Activated CD4-positive, alpha-beta T cell treated with anti-CD3 and anti-CD28 coated beads, Interleukin-2, amount 50 U/mL, for 1 hour (primary cell): Measurements from ENCODE around the gene FAM110A.
A peak's percentile ranks its signal among the peaks of the same experiment; 100 is the strongest.
"Not testable (repeated sequence)": the region's sequence is repeated elsewhere in the genome, so short reads cannot be mapped to it uniquely, and the experiment has no call there.

Experiments
- DNase-seq: peaks from one replicate; pipeline ENCODE4 v3.0.0-alpha.2; 2020

Gene FAM110A

DNA sequence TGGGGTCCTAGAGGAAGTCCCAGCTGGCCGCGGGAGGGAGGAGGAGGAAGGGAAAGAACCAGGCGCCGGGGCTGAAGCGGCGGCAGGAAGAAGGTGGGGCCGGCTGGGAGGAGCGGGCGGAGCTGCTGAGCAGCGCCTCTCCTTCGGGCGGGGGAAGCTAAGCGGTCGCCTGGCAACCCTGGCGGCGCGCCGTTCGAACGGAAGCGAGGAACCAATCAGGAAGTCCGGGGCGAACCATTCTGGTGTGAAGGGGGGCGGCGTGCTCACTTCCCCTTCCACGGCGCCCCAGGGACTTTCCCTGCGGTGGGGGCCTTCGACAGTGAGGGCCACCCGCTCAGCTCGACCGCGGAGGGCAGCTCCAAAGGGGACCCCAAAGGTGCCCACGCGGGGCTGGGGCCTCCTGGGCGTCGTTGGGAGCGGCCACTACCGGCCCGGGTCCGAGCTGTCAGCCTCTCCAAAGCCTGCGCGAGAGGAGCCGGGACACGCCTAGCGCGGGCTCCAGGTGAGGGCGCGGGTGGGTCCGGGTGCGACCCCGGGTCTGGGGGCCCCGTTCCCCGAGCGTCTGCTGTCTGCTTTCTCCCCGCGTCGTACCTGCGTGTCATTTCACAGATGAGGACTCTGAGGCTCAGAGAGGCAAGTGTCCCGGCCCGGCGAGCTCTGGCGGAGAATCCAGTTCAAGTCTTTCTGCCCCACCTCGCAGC, at the start of gene FAM110A:
Gene FAM110A (plus strand): TSS at position 266 of the 701 bp plus-strand sequence. CDS start 11,090 bp downstream, outside the sequence.
- peak; percentile 94 for DNase-seq

DNA sequence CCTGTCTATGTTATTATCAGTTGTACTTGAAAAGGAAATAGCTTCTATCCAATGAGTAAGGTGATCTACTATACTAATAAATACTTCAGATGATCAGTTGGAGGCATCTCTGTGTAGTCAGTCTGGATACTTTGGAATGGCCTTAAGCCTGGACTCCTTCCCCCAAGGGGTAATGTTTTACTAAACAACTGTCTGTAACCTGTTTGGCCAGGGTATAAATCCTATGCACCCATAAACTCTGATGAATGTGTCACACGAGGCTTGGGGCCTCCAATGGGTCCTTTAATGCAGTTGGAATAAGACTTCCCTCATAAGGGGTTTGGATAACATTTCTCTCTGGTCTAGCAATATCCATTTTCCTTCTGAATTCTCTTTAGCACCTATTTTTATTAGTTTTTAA, 45.7 kb upstream of the FAM110A start:
- no peak for DNase-seq

DNA sequence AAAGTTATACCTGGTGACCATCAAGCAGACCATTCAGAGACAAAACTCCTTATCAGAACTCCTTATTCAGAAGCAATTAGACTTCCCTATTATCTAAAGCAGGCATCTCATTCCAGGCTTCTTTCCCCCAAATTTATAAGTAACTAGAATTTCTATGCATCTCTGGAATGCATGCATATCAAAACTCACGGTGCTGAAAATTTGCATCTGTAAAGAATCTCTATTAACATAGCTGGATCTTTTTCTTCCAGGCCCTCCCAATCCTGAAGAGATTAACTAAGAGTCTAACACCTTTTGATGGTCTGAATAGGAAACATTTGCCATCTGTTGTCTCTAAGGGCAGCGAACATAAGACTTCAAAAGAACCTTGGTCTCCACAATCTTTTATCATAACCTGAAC, 42.5 kb upstream of the FAM110A start:
- no peak for DNase-seq

DNA sequence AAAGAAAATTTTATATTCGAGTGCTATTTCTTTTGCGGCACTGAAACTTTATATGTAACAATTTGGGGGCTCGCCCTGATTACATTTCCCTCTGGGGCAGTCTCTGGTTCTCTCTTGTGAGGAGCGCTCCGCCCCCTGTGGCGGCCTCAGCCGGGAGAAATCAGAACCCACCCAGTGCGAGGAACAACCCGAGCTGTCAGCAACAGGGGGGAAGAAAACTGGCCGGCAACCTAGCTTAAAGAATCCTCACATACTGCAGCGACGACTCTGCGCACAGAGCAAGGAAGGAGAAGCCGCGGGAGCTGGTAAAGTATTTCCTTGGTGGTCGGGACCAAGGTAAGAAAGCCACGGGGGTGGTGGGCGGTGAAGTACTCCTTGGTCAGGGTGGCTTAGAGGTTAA, 41.3 kb upstream of the FAM110A start:
- DNase-seq: no peak

DNA sequence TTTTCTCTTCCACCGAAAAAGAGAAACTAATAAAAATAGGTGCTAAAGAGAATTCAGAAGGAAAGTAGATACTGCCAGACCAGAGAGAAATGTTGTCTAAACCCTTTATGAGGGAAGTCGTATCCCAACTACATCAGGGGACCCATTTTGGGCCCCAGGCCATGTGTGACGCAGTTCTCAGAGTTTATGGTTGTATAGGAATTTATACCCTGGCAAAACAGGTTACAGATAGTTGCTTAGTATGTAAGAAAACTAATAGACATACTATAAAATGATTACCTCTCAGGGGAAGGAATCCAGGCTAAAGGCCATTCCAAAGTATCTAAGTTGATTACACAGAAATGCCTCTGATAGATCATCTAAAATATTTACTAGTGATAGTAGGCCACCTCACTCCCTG, 36.6 kb upstream of the FAM110A start:
- no peak for DNase-seq

DNA sequence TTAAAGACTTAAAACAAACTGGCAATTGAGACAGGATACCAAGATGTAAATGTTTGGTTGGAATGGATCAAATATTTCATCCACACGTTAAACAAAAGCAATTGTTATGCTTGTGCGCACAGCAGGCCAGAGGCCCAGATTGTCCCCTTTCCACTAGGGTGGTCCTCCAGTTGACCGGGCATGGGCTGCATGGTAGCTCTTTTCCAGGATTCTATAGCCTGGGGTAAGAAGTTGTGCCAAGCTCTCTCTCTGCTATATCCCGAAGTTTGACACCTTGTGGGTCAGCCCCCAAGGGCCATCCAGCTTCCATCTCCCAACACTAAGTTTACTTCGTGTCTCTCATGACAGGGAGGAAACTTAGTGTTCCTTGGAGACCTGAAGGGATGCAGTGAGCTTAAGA, 34.8 kb upstream of the FAM110A start:
- not testable (repeated sequence) for DNase-seq

DNA sequence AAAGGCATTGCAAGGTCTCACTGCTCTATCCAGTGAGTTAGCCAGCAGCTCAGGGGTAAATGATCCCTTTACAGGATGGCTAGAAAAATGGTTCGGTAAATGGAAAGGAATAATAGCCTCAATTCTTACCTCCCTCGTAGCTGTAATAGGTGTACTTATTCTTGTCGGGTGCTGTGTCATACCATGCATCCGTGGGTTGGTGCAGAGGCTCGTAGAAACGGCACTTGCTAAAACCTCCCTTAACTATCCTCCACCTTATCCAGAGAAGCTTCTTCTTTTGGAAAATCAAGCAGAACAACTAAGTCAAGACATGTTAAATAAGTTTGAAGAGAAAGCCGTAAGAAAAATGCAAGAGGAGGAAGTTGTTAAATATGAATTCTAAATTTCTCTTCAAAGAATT, 33.5 kb upstream of the FAM110A start:
- not testable (repeated sequence) for DNase-seq

DNA sequence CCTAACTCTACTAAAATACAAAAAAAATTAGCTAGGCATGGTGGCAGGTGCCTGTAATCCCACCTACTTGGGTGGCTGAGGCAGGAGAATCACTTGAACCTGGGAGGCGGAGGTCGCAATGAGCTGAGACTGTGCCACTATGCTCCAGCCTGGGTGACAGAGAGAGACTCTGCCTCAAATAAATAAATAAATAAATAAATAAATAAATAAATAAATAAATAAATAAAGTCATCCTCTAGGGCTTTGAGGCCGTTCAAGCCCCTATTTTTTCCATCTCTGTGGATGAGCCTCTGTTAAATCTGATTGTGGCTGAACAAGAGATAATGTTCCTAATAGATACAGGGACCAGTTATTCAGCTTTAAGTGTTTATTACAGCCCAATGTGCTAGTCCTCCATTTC, 31.8 kb upstream of the FAM110A start:
- DNase-seq: no peak

DNA sequence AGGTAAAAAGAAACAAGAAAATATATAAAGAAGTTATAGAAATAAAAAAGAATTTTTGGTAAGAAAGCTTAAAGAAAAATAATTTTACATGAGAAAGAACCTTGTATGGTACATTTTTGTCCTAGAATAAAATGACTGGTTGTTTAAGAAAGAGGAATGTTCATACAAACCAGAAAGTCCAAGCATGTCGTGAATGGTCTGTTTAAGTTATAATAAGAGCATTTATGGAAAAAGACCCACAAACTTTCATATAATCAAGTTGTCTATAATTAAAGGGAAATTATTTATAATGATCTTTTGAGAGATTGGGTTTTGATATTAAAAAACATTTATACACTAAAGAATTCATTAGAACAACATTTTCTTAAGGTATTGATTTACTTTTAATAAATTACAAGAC, 27.8 kb upstream of the FAM110A start:
- DNase-seq: no peak

DNA sequence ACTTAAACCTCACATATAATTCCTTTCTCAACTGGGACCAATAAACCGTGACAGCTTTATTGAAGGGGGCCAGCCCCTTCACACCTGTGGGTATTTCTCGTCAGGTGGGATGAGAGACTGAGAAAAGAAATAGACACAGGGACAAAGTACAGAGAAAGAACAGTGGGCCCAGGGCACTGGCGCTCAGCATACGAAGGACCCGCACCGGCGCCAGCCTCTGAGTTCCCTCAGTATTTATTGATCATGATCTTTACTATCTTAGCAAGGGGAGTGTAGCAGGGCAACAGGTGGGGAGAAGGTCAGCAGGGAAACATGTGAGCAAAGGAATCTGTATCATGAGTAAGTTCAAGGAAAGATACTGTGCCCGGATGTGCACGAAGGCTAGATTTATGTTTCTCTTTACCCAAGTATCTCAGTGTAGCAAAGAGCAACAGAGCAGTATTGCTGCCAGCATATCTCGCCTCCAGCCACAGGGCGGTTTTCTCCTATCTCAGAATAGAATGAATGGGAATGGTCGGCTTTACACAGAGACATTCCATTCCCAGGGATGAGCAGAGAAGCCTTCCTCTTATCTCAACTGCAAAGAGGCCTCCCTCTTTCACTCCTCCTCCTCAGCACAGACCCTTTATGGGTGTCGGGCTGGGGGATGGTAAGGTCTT, 21.6 kb upstream of the FAM110A start:
- DNase-seq: not testable (repeated sequence)

DNA sequence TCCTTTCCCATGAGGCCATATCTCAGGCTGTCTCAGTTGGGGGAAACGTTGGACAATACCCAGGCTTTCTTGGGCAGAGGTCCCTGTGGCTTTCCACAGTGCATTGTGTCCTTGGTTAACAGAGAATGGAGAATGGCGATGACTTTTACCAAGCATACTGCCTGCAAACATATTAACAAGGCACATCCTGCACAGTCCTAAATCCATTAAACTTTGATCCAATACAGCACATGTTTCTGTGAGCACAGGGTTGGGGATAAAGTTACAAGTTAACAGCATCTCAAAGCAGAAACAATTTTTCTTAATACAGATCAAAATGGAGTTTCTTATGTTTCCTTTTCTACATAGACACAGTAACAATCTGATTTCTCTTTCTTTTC, 21.1 kb upstream of the FAM110A start:
- DNase-seq: not testable (repeated sequence)

DNA sequence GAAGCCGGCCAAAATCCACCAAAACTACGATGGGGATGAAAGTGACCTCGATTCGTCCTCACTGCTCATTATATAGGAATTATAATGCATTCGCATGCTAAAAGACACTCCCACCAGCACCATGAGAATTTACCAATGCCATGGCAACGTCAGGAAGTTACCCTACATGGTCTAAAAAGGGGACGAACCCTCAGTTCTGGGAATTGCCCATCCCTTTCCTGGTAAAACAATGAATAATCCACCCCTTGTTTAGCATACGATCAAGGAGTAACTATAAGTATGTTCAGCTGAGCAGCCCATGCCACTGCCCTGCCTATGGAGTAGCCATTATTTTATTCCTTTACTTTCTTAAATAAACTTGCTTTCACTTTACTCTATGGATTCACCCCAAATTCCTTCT, 20.1 kb upstream of the FAM110A start:
- no peak for DNase-seq

DNA sequence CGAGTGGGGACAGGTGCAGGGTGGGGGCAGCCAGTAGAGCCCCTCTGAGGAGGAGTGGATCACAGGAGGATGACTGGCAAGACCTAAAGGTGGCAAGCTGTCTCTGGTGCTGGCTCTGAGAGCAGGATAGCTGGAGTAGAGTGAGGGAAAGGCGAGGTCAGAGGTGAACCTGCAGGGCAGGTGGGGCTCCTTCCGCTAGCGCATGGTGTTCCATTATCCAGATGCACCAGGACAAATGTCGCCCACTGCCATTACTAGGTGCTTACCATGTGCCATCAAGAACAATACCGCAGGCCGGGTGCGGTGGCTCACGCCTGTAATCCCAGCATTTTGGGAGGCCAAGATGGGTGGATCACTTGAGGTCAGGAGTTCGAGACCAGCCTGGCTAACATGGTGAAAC, 18.3 kb upstream of the FAM110A start:
- DNase-seq: no peak

DNA sequence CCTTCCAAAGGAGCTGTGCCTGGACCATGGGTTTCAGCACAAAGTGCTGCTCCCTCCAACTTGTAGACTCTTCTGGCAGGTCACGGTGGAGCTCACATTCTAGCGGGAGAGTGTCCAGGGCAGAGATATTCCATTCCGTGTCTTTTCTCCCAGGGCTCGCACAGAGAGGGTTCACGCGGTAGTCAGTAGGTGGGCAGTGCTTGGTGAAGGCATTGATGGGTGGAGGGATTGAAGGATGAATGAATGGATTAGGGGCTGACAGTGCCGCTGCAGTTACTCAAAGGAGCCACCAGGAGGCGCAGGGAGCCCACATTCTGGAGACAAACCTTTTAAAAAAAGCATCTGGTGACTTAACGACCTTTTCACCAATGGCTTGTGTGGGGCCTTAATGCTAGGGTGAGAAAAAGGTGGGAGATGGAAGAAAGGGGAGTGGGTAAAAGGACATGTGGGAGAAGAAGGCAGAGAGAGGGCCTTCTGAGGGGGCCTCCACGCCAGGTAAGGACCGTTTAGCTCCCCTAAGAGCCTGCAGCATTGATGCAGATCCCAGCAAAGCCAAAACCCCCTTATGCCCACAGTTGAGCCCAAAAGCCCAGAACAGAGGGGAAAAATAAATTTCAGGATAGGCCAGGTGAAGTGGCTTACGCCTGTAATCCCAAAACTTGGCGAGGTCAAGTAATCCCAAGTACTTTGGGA, 17.5 kb upstream of the FAM110A start:
- DNase-seq: peak; percentile 64

DNA sequence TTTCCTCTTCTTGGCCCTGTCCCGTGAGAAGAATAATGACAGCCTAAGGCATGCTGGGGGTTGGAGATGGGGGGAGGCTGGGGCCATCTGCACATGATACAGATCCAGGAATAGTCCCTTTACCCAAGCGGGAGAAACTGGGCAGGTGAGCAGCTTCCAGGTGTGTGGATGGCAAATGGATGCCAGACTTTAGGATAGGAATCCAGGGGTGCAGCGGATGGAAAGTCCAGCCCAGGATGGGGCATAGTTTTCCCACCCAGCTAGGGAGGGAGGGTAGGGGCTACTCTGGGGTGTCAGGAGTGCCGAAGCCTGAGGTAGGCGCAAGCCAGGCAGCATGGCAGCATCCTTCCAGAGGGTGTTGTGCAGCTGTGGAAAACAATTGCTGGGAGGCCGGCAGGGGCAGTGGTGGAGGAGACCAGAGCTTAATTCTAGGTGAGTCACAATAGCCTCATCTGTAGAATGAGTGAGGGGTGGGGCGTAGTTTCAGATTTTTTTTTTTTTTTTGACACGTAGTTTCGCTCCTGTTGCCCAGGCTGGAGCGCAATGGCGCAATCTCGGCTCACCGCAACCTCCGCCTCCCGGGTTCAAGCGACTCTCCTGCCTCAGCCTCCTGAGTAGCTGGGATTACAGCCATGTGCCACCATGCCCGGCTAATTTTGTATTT, 15.4 kb upstream of the FAM110A start:
- no peak for DNase-seq

DNA sequence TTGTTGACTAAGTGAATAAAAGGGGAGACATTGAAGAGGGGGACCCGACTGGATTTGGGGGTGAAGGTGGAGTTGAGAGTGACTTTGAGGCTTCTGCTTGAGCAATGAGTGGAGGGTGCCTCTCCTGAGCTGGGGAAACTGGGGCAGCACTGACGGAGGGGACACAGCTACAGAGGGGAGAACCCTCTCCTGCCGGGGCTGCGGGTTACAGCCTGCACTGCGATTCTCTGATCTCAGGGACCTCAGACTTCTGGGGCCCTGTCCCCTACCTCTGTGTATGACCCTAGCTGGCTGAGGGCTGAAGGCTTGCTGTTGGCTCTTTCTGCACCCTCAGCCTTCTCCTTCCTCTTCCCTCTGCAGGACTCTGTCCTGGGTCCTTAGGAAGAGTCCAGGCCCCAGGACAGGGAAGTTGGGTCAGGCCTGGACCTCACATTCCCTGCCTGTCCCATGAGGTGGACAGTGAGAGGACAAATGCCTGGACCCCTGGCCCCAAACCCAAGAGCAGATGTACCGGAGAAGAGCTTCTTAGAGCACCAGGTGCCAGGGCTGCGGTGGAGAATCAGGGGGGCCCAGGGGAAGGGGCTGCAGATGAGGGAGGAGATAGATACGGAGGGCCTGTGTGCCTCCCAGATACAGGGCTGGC, 13.7 kb upstream of the FAM110A start:
- no peak for DNase-seq

DNA sequence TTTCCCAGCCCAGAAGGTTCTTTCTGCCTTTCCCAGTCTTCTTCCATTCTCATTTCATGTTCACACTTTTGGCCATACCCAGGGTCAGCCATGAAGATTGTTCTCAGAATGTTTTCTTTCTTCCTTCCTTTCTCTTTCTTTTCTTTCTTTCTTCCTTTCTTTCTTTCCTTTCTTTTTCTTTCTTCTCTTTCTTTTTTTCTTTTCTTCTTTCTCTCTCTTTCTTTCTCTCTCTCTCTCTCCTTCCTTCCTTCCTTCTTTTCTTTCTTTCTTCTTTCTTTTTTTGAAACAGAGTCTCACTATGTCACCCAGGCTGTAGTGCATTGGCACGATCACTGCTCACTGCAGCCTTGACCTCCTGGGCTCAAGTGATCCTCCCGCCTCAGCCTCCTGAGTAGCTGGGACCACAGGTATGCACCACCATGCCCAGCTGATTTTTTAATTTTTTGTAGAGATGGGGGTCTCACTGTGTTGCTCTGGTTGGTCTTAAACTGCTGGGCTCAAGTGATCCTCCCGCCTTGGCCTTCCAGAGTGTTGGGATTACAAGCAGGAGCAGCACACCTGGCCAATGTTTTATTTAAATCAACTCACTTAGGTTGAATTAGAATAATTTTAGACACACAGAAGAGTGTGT, 13.1 kb upstream of the FAM110A start:
- no peak for DNase-seq

DNA sequence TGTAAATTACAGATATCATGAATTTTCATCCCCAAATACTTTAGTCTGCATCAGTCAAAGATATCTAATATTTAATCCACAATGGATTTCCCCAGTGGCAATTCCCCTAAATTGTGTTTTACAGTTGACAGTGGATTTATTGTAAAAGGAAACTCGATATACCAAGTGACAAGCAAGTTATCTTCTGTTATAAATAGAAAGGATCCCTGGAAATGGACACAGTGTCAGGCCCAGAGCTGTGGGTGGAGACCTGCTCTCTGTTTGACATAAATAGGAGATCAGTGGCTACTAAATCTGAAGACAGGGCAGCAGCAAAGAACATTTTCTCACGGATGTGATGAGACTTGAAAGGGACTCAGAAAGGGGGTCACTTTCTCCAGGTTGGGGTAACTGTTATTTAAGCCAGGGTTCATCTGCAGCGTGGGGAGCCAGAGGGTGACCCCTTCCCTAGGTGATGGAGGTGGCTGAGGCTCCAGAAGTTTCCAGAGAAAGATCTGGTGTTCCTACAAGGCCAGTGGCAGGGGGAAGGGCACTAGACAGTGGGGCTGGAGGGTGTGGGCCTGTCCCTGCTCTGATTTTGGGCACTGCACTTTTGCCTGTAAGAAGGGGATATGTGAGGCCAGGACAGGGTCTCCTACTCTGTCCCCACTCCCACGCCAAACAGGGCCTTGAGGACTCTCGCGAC, 12.3 kb upstream of the FAM110A start:
- no peak for DNase-seq

DNA sequence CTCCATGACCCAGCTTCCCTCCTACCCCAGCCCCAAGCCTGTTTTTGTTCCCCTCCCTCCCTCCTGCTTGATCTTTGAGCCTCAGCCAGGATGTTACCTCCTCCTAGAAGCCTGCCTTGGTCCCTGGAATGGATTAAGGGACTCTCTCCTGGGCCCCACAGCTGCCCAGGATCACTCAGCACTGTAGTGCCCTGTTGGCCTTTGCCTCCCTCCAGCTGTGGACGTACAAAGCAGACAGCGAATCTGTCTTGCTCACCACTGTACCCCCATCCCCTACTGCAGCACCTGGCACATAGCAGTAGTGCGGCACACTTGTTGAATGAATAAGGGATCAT, 11.8 kb upstream of the FAM110A start:
- DNase-seq: no peak

DNA sequence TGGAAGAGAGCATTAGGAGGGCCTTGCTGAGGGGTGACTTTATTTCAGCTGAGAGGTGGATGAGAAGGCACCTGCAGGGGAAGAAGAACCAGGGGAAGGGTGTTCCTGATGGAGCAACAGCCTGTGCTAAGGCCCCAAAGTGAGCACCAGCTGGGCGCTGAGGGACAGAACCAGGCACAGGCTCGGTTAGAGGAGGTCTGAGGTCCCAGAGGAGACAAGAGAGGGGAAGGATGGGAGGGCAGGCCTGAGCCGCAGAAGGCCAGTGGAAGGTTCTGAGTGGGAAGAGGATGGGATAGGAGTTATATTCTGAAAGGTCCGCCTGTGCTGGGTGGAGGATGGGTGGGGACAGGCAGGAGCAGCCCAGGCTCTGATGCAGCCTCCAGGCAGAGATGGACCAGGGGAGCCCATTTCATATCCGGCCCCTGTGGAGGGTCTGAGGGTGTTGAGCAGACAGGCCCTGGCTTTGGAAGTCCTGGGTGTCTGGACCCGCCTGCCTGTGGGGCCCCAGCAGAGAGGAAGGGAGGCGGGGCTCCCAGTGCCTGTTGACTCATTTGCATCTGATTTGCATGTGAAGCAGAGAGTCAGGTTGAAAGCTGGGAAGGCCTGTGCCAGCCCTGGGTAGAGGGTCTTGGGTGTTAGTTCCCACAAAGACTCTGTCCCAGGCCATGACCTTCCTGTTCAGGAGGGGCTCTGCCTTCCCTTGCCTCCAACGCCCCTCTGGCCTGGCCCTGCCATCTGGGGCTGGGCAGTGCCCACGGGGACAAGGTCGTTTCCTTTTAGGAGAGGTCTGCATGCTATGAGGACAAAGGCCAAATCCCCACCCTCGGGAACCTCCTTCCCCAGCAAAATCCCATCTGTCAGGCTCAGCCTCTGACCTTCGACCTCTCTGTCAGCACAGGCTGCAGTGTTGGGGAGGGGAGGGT, 10.6 kb upstream of the FAM110A start:
- no peak for DNase-seq

DNA sequence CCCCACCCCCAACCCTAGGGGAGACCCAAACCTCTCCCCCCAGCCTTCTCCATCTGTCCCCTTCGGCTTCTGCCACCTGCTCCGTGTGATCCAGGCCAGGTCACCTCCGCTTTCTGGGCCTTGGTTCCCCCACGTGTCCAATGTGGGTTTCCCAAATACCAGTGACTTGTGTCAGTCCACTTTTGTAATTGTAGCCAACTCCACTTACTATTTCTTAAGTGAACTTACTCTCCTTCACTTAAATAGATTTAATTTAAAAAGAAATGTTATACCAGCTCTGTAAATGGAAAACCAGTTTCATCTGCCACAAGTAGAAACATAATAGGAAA, 10.0 kb upstream of the FAM110A start:
- DNase-seq: no peak
